Astrocyte (in vitro differentiated cells and primary cell): ENCODE data around the gene BDP1.

Experiments used
- EZH2 ChIP-seq: IDR thresholded peaks from 2 replicates; pipeline ENCODE4 v1.6.1; 2012; ENCODE audit warnings: mild to moderate bottlenecking, low read length, inconsistent platforms; ENCODE audit not compliant: insufficient read depth
- TF ChIP-seq, protein P1 (sequence below): IDR thresholded peaks from 2 replicates; pipeline ENCODE4 v1.5.1; 2011; ENCODE audit warnings: low read depth, mild to moderate bottlenecking, inconsistent platforms, low read length, moderate library complexity; ENCODE audit not compliant: insufficient read depth

- TF ChIP-seq, protein P1, sequence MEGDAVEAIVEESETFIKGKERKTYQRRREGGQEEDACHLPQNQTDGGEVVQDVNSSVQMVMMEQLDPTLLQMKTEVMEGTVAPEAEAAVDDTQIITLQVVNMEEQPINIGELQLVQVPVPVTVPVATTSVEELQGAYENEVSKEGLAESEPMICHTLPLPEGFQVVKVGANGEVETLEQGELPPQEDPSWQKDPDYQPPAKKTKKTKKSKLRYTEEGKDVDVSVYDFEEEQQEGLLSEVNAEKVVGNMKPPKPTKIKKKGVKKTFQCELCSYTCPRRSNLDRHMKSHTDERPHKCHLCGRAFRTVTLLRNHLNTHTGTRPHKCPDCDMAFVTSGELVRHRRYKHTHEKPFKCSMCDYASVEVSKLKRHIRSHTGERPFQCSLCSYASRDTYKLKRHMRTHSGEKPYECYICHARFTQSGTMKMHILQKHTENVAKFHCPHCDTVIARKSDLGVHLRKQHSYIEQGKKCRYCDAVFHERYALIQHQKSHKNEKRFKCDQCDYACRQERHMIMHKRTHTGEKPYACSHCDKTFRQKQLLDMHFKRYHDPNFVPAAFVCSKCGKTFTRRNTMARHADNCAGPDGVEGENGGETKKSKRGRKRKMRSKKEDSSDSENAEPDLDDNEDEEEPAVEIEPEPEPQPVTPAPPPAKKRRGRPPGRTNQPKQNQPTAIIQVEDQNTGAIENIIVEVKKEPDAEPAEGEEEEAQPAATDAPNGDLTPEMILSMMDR: no peak
- no peak for TF ChIP-seq EZH2
These were observed 902 bp downstream of the BDP1 start for GRCh38 chr5:71456362-71456743.
